GM10248 (cell line): ENCODE measurements around the gene LILRB3.
"Not testable (repeated sequence)": the region's sequence is repeated elsewhere in the genome, so short reads cannot be mapped to it uniquely, and the experiment has no call there.

Experiments used
- CTCF ChIA-PET: fragments of 300-600 bp; sonication (Branson Sonifier 250); formaldehyde crosslinking; extraction: SDS; loops from one replicate; lab custom pipeline; 2021; ENCODE audit warnings: antibody characterized with exemption; lab: Yijun Ruan, JAX
- POLR2A ChIA-PET: fragments of 350-650 bp; sonication (Branson Sonifier 250); formaldehyde crosslinking; extraction: SDS; loops from one replicate; lab custom pipeline; 2020; ENCODE audit warnings: antibody characterized with exemption; lab: Yijun Ruan, JAX
- DNase-seq: peaks from one replicate; pipeline ENCODE4 v3.0.0; 2012; ENCODE audit errors: extremely low spot score
- CTCF ChIP-seq: IDR thresholded peaks from 2 replicates; pipeline ENCODE4 v1.5.1; 2012; ENCODE audit warnings: mild to moderate bottlenecking, low read depth; ENCODE audit errors: extremely low read depth, missing control alignments, control extremely low read depth

Gene LILRB3

DNA sequence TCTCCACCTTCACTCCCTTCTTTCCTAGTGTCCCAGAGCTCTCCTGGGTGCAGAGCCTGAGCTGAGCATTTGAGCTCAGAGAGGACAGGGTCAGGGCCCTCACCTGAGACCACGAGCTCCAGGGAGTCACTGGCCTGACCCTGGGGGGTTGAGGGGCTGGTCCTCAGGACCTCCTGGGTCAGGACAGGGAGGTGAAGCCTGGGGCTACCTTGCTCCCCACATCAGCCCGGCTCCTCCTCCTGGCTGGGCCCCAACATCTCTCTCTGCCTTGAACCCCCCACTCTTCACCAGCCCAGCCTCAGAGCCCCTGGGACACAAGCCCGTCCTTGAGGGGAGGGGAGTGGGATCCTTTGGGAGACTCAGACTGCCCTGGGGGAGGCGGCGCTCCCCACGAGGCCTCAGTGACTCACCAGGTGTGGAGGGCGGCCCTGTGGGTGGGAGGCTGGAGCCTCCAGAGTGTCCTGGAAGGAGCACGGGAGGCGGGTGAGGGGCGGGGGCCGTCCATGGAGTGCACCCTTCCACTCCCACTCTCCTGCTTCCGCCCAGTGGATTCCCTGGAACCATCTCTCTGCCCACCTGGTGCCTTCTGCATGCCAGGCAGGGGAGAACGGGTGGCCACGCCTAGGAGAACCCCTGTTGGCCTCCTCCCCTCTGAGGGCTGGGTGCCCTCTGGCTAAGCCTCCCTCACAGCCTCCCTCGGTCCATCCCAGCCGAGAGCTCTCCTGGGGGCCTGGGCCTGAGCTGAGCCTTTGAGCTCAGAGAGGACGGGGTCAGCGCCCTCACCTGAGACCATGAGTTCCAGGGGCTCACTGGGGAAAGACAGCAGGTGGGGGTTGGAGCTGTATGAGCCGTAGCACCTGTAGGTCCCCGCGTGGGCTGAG, 16.9 kb upstream of the LILRB3 start:
- POLR2A ChIA-PET, CTCF ChIA-PET, DNase-seq: not testable (repeated sequence)

GRCh38 chr19:54233941-54234340, 11.1 kb upstream of the LILRB3 start:
- ChIA-PET CTCF (interaction anchor here (0.9 to 1.8 kb wide), 2 partner anchors 62 to 65 kb away, joined by 3 to 5 read pairs; no protein-coding TSS in a partner anchor), POLR2A (no interaction called here)
- no peak for TF ChIP-seq CTCF
- DNase-seq, result no peak

DNA sequence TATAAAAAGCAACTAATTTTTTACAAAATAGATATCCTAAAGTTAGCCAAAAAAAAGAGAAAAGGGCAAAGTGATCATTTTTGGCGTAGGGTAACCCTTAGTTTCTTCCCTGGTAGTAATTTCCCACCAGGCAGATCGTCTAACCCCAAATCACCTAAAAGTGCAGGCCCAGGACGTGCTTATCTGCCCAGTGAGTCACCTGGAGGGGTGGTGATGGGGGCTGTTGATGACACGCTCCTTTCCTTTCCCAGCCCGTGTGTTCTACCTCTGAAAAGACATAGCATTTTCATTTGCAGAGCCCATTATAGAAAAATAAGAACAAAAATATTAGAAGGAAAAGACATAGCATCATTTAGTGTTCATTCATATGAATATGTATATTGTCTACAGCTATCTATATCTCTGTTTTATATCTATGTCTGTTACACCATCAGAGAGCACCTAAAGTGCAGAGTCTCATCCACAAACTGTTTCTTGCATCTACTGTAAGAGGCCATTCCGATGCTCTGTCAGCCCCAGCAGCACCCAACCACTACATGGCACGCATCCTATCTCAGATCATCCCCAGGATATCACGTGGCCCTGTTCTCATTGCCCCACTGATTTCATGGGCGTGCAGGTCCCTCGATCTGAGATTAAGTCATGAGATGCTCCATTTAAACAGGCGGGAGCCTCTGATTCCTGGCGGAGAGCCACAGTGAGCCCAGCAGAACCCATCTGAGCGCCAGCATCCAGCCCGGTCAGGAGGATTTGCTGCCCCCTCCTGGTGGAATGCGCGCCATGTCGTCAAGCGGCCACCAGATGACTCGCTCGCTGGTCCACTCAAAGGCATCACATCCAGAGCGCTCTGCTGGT, 8.5 kb upstream of the LILRB3 start:
- CTCF ChIA-PET, result interaction anchor here (0.9 to 1.9 kb wide), 8 partner anchors 16 to 72 kb away, joined by 4 to 7 read pairs (median 4); partner anchors contain the start of genes MBOAT7, RPS9 and TMC4
- DNase-seq, result peak; percentile 80
- peak; percentile 91 for TF ChIP-seq CTCF
- POLR2A ChIA-PET, result no interaction called here

DNA sequence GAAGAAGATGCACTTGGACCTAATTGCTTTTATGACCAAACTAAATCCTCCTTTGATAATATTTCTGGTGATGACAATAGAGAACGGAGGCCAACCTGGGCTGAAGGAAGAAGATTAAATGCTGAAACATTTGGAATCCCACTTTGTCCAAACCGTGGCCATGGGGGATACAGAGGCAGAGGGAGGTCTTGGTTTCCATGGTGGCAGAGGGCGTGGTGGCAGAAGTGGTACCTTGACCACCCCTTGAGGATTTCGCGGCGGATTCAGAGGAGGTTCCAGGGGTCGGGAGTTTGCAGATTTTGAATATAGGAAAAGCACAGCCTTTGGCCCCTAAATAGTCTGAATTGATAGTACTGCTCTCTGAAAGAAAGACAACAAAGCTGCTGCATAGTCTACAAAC, 7.2 kb upstream of the LILRB3 start:
- POLR2A ChIA-PET, result no interaction called here
- no peak for TF ChIP-seq CTCF

DNA sequence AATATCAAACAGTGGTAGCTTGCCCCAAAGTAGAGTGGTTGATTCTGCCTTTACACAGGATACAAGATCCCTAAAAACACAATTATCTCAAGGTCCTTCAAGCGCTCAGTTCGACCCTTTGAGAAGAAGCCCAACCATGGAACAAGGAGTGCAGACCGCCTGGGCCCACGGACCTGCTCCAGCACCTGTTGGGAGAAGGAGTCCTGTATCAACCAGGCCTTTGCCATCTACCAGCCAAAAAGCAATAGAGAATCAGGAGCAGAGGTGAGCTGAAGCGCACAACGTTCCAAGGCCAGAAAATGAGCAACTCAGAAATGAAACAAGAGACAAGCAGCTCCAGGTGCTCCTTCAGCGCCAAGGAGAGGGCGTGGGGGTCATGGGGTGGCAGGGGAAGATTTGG, 6.3 kb upstream of the LILRB3 start:
- POLR2A ChIA-PET, result no interaction called here
- DNase-seq, result no peak
- TF ChIP-seq CTCF, result no peak
- CTCF ChIA-PET, result interaction anchor here (1.2 to 1.5 kb wide), 2 partner anchors 30 to 60 kb away, joined by 3 to 4 read pairs; no protein-coding TSS in a partner anchor

More for the DNA sequence above, 7.2 kb upstream of the LILRB3 start:
- DNase-seq, result no peak
- CTCF ChIA-PET, result interaction anchor here (1.5 kb wide), 1 partner anchor 61 kb away, joined by 4 read pairs; no protein-coding TSS in a partner anchor

DNA sequence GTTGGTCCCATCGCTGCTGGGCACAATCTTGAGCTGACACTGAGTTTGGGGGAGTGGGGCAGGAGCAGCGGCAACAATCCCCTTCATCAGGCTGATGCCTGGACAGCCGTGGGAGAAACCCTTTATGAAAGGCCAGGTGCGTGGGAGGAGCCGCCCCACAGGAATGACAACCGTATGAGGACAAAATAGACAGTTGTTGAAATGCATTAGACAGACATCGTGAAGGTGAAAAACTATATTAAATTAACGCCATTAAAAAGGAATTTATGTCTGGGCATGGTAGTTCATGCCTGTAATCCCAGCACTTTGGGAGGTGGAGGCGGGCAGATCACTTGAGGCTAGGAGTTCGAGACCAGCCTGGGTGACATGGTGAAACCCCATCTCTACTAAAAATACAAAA, 1.8 kb upstream of the LILRB3 start:
- DNase-seq, CTCF ChIA-PET, POLR2A ChIA-PET: not testable (repeated sequence)

DNA sequence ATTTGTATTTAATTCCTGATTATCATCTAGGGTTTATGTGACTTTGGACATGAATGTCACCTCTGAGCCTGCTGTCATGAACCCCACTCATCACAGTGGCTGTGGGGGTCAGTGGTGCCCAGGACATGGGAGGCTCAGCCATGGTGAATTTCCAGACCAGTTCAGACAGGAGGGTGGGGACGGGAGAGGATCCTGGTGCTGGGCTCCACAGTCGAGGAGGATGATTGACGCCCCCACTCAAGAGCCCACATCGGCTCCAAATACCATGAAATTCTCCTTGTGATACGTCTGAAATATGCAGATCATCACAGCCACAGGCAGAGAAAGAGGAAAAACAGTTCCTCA, 1.1 kb upstream of the LILRB3 start:
- DNase-seq, POLR2A ChIA-PET, CTCF ChIA-PET: not testable (repeated sequence)

GRCh38 chr19:54223277-54223936, 600 bp upstream of the LILRB3 start:
- DNase-seq, POLR2A ChIA-PET, CTCF ChIA-PET: not testable (repeated sequence)

DNA sequence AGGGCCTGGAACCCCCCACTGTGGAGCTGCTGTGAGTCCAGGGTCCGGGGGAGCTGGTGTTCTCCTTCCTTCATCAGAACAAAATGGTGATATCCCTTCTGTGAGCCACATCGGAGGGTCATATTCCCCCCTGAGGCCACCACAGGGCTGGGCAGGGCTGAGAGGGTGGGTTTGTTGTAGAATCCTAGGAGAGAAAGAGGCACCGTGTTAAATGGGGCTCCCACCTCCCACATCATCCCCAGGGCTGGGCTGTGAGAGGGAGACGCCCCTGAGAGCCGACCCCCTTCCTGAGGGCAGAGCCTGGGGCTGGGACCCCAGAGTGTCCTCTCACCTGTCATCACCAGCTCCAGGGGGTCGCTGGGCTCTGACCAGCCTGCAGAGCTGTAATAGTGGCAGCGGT, 860 bp downstream of the LILRB3 start:
- CTCF ChIA-PET, POLR2A ChIA-PET, DNase-seq: not testable (repeated sequence)

DNA sequence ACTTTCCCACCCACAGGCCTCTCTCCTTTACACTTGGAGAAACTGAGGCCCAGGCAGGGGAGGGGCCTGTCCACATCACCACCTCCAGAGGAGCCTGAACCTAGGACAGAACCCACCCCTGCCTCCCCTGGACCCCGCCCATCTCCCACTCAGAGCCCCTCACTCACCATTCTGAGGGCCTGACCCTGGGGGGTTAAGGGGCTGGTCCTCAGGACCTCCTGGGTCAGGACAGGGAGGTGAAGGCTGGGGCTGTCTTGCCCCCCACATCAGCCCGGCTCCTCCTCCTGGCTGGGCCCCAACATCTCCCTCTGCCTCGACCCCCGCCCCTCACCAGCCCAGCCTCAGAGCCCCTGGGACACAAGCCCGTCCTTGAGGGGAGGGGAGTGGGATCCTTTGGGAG, 3.1 kb downstream of the LILRB3 start:
- DNase-seq, POLR2A ChIA-PET, CTCF ChIA-PET: not testable (repeated sequence)
